ENCODE measurements around the gene CD2AP. TPM values are rescaled to one million over a fixed set of nuclear protein-coding genes. Genes with fewer than 3 reads are reported as not detected.

The CD2AP gene
- total and polyA plus RNA-seq, 5 donors, result 5.7 to 12.4 (median 10.4) TPM

- ATAC-seq (no peak), DNase-seq (no peak)
- 78% methylated on average over 3 of the region's 3 CpGs for WGBS
- intact Hi-C loops (cut with DNase I), result no loop called here
- H3K27me3 ChIP-seq (ENCODE audit: control insufficient read depth, insufficient read depth), result no peaks in the 10 kb centered on the region
- H3K9me3 ChIP-seq (ENCODE audit: control insufficient read depth, low read length), result no peaks in the 10 kb centered on the region
- H3K27ac ChIP-seq (ENCODE audit: low read length), result no peak overlapping the region
- H3K4me3 ChIP-seq (ENCODE audit: low read length), result no peak overlapping the region
- H3K4me1 ChIP-seq (ENCODE audit: control insufficient read depth, insufficient read depth, low read length), result no peaks in the 10 kb centered on the region
These were observed 187.5 kb downstream of the CD2AP start for GRCh38 chr6:47665112-47665511.

DNA sequence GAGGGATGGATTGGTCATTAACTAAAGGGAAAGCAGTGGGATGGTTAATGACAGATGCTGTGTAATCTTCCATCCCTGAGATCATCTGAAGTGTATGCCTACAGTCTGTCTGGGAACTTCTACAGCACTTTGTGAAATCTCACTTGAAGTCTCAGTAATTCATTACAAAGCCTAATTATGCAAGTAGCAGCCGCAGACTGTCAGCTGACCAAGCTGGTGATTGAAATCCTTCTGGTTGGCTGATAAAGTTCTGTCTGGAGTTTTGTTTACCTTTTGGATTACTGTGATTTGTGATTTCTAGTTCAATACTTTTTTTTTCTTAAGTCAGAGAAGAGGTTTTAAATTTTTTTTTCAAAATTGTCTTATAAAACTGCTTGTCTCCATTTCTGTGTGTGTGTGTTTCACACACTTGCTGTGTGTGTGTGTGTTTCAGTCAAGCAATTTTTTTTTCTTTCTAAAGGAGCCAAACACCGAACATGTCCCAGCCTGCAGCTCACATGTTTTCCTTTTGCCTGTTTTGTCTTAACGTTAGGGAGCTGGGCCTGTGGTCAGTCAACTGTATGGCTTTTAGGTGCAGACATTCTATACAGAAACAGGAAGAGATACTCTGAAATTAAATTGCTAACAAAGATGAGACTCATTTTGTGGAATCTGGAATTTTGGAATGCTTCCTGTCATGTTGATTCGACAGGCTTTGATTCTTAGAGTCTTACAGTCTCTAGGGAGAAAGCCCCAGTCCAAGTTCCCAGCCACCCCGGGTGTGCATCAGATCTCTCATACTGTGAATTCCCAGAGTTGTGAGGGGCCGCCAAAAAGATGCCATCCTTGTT lies 192.3 kb downstream of the CD2AP start:
- intact Hi-C loops (cut with DNase I), result no loop called here
- Histone ChIP-seq H3K9me3 (ENCODE audit: control insufficient read depth, low read length) (no peaks in the 10 kb centered on the region), H3K4me3 (ENCODE audit: low read length) (no peak overlapping the region), H3K27me3 (ENCODE audit: control insufficient read depth, insufficient read depth) (no peaks in the 10 kb centered on the region), H3K27ac (ENCODE audit: low read length) (no peak overlapping the region), H3K4me1 (ENCODE audit: control insufficient read depth, insufficient read depth, low read length) (no peaks in the 10 kb centered on the region)
- 23% methylated on average over 6 of the region's 6 CpGs for WGBS
- ATAC-seq, result no peak
- DNase-seq, result no peak

DNA sequence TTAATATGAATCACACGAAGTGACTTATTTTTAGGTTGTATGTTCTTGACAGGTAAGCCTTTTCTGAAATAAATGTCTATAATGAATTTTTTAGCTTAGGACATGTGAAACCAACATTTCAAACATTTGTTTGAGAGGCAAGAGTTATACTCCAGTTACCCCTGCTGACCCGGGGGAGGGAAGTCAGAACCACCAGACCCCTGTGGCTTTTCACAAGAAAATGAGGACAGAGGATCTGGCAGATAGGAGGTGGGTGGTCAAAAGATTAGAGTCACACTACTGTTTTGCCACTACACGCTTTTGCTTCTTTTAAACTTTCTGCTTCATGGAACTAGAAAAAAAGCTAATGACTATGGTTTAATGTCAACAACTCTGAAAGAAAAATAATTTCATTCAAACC lies 193.3 kb downstream of the CD2AP start:
- no peak for ATAC-seq
- Histone ChIP-seq H3K27ac (ENCODE audit: low read length) (no peak overlapping the region), H3K4me1 (ENCODE audit: control insufficient read depth, insufficient read depth, low read length) (no peaks in the 10 kb centered on the region), H3K27me3 (ENCODE audit: control insufficient read depth, insufficient read depth) (no peaks in the 10 kb centered on the region), H3K9me3 (ENCODE audit: control insufficient read depth, low read length) (no peaks in the 10 kb centered on the region), H3K4me3 (ENCODE audit: low read length) (no peak overlapping the region)
- intact Hi-C loops (cut with DNase I), result no loop called here
- 66% methylated on average over 3 of the region's 3 CpGs for WGBS
- no peak for DNase-seq

GRCh38 chr6:47671777-47672176 lies 194.2 kb downstream of the CD2AP start:
- no peak for ATAC-seq
- H3K27me3 ChIP-seq (ENCODE audit: control insufficient read depth, insufficient read depth), result no peaks in the 10 kb centered on the region
- no peak overlapping the region for H3K4me3 ChIP-seq (ENCODE audit: low read length)
- H3K4me1 ChIP-seq (ENCODE audit: control insufficient read depth, insufficient read depth, low read length), result no peaks in the 10 kb centered on the region
- DNase-seq, result no peak
- WGBS, result 60% methylated on average over 1 of the region's 1 CpG
- H3K27ac ChIP-seq (ENCODE audit: low read length), result no peak overlapping the region
- intact Hi-C loops (cut with DNase I), result no loop called here
- no peaks in the 10 kb centered on the region for H3K9me3 ChIP-seq (ENCODE audit: control insufficient read depth, low read length)

- Histone ChIP-seq H3K9me3 (ENCODE audit: control insufficient read depth, low read length) (no peaks in the 10 kb centered on the region), H3K4me1 (ENCODE audit: control insufficient read depth, insufficient read depth, low read length) (no peaks in the 10 kb centered on the region), H3K27ac (ENCODE audit: low read length) (no peak overlapping the region), H3K27me3 (ENCODE audit: control insufficient read depth, insufficient read depth) (no peaks in the 10 kb centered on the region), H3K4me3 (ENCODE audit: low read length) (no peak overlapping the region)
- intact Hi-C loops (cut with DNase I), result no loop called here
- ATAC-seq, result no peak
- 86% methylated on average over 1 of the region's 1 CpG for WGBS
- DNase-seq, result no peak
These were observed 195.2 kb downstream of the CD2AP start for GRCh38 chr6:47672816-47673215.

GRCh38 chr6:47674673-47675072 lies 197.1 kb downstream of the CD2AP start:
- Histone ChIP-seq H3K9me3 (ENCODE audit: control insufficient read depth, low read length) (no peaks in the 10 kb centered on the region), H3K4me3 (ENCODE audit: low read length) (no peak overlapping the region), H3K27me3 (ENCODE audit: control insufficient read depth, insufficient read depth) (no peaks in the 10 kb centered on the region), H3K27ac (ENCODE audit: low read length) (no peak overlapping the region), H3K4me1 (ENCODE audit: control insufficient read depth, insufficient read depth, low read length) (no peaks in the 10 kb centered on the region)
- DNase-seq (no peak), ATAC-seq (no peak)
- WGBS, result 86% methylated on average over 3 of the region's 3 CpGs
- intact Hi-C loops (cut with DNase I), result no loop called here

Other genes starting within 250 kb of the CD2AP start
- 1 to 10 TPM; 4.5 to 9.1 (median 5.7) TPM for gene TNFRSF21, start 167.9 kb upstream of the CD2AP start, total RNA-seq
- gene TNFRSF21, start 167.9 kb upstream of the CD2AP start, polyA plus RNA-seq, result 4.5 TPM
- gene ADGRF4, start 220.8 kb downstream of the CD2AP start, total RNA-seq, result under 1 TPM; 0.09 to 0.91 (median 0.54) TPM
- 0.09 TPM for gene ADGRF4, start 220.8 kb downstream of the CD2AP start, polyA plus RNA-seq